Hindlimb muscle (tissue), 1 donor: Measurements from ENCODE around the gene ZNF821. TPM values are rescaled to one million over a fixed set of nuclear protein-coding genes. Genes with fewer than 3 reads are reported as not detected.

Experiments used
- polyA plus RNA-seq: library from polyadenylated mRNA; unstranded; fragments of 120-200 nt; gene quantifications from one replicate; pipeline ENCODE4 v1.2.1, GENCODE V29; 2013; ENCODE audit not compliant: insufficient read length

The ZNF821 gene
- polyA plus RNA-seq, 1 donor, result 10.4 TPM

Other genes starting within 250 kb of the ZNF821 start
- 6.3 TPM for gene PHLPP2, start 159.5 kb downstream of the ZNF821 start, polyA plus RNA-seq
- gene AP1G1, start 75.3 kb downstream of the ZNF821 start, polyA plus RNA-seq, result 49.0 TPM
- 17.8 TPM for gene ATXN1L, start 38.2 kb downstream of the ZNF821 start, polyA plus RNA-seq
- gene IST1, start 11.3 kb upstream of the ZNF821 start, polyA plus RNA-seq, result 154 TPM
- not detected for gene PKD1L3, start 116.2 kb upstream of the ZNF821 start, polyA plus RNA-seq
- gene DHODH, start 124.6 kb upstream of the ZNF821 start, polyA plus RNA-seq, result 13.0 TPM
- 1.2 TPM for gene HP, start 170.3 kb upstream of the ZNF821 start, polyA plus RNA-seq
- 0.21 TPM for gene HPR, start 179.0 kb upstream of the ZNF821 start, polyA plus RNA-seq
- 14.8 TPM for gene TXNL4B, start 209.4 kb upstream of the ZNF821 start, polyA plus RNA-seq
- gene DHX38, start 209.7 kb upstream of the ZNF821 start, polyA plus RNA-seq, result 52.4 TPM